ENCODE data around the gene KRT73. TPM values are rescaled to one million over a fixed set of nuclear protein-coding genes. Genes with fewer than 3 reads are reported as not detected.

KRT73 gene
- total and polyA plus RNA-seq, 2 of the 8 experiments (the other 6 are each of a cell fraction or from before 2014, with no cell fraction given), result not detected

GRCh38 chr12:52568111-52568510, 50.2 kb downstream of the KRT73 start (continued):
- TF ChIP-seq CHD7 (IDR thresholded peaks at IDR 0.05; ENCODE audit: insufficient replicate concordance, low read length) (no peak), RNF2 (IDR thresholded peaks at IDR 0.05; ENCODE audit: borderline replicate concordance, low read depth, low read length, missing control alignments, poor library complexity, severe bottlenecking) (no peak)

Data from H1 (cell line).